NCI-H1436 (cell line): ENCODE data around the gene BRWD1.
A peak's percentile ranks its signal among the peaks of the same experiment; 100 is the strongest.
"Not testable (repeated sequence)": the region's sequence is repeated elsewhere in the genome, so short reads cannot be mapped to it uniquely, and the experiment has no call there.

ENCODE experiments used
- DNase-seq: peaks from one replicate; lab custom pipeline; 2025; lab: John Stamatoyannopoulos, UW

The BRWD1 gene

DNA sequence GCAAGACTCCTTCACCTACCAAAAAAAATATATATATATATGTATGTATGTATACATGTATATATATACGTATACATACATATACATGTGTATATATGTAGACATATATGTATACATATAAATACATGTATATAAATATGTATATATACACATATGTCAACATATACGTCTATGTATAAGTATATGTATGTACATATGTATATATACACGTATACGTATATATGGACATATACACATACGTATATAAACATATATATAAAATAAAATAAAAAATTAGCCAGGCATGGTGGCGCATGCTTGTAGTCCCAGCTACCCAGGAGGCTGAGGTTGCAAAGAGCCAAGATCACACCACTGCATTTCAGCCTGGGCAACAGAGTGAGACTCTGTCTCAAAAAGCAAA, 31.6 kb downstream of the BRWD1 start:
- no peak for DNase-seq

DNA sequence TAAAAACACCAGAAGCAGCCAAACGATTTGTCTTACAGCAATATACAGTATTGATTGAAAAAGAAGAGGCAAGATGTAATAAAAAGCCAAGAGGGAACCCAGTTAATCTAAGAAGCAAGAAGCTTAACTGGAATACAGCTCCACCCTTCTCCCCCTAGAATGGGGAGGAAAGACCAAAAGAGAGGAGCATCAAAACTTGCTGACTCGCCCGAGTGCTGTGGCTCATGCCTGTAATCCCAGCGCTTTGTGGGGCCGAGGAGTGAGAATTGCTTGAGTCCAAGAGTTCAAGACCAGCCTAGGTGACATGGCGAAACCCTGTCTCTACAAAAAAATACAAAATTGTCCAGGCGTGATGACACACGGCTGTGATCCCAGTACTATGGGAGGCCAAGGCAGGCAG, 32.2 kb downstream of the BRWD1 start:
- DNase-seq = no peak

DNA sequence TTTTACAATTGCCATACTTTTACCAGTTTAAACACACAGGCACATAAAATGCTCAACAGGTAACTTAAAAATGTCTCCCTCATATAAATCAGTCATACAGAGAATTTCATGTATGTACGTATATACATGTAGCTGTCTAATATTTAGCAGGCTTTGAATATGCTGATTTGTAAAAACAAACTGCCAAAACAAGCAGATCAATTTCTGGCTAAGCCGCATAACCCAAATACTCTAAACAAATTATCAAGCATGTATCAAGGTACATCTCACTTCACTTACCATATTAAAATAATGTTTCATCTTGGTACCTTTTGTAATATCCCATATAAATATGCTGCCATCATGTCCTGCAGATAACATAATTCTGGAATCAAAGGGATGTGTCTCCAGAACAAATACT, 43.8 kb downstream of the BRWD1 start:
- no peak for DNase-seq

- DNase-seq = no peak
Measured at GRCh38 chr21:39265603-39266002, 47.8 kb downstream of the BRWD1 start.

- DNase-seq = no peak
Measured at GRCh38 chr21:39263372-39263771, 50.1 kb downstream of the BRWD1 start.

- peak; percentile 52 for DNase-seq
Measured at GRCh38 chr21:39258207-39258606, 55.2 kb downstream of the BRWD1 start.

DNA sequence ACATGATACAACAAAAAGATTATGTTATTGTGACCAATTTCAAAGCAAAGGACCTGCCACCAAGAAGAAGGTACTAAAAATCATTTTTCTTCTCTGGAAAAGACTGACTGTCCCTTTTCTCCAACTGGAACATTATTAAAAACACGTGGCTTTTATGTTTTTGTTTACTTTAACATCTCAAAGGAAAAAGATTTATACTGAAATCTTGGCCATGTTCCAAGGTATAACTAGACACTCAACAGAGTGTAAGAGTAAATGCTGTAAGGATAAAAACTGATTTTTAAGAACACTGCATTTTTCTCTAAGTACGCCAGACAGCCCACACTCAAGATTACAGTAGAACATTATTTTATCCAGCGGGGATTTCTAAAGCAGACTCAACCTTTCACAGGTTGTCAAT, 62.1 kb downstream of the BRWD1 start:
- DNase-seq = peak; percentile 4

DNA sequence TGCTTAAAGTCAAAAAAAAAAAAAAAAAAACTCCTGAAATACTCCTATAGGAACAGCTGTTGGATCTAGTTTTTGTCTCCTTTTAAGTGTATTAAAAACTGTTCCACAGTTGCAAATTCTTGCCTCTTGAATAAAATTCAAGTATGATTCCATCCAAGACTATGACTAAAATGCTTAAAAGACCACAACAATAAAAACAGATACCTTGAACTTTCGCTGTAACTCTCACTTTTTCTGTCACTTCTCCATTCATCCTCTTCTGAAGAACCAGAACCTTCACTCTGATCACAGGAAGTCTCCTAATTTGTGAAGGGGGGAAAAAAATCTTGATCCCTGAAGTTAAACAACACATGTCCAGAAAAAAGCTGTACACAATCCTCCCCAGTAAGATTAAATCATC, 75.2 kb downstream of the BRWD1 start:
- no peak for DNase-seq

DNA sequence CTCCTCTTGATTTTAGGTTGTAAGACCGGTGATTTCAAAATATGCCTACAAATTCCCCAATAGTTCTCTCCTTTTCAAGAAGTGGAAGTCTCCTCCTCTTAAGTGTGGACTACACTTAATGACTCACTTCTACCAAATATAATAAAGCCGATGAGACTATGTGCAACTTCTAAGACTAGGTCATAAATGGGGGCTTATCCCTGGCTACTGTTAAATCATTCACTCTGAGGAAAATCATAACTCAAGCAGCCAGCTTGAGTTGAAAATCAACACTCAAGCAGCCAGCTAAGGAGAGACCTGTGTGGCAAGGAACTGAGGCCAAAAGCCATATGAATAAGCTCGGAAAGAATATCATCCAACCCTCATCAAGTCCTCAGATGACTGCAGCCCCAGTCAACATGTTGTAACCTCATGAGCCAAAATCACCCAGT, 80.6 kb downstream of the BRWD1 start:
- DNase-seq = no peak

- no peak for DNase-seq
Measured at GRCh38 chr21:39224930-39225329, 88.5 kb downstream of the BRWD1 start.

- no peak for DNase-seq
Measured at GRCh38 chr21:39221997-39222486, 91.4 kb downstream of the BRWD1 start.

GRCh38 chr21:39221282-39221996, 92.0 kb downstream of the BRWD1 start:
- DNase-seq = no peak

DNA sequence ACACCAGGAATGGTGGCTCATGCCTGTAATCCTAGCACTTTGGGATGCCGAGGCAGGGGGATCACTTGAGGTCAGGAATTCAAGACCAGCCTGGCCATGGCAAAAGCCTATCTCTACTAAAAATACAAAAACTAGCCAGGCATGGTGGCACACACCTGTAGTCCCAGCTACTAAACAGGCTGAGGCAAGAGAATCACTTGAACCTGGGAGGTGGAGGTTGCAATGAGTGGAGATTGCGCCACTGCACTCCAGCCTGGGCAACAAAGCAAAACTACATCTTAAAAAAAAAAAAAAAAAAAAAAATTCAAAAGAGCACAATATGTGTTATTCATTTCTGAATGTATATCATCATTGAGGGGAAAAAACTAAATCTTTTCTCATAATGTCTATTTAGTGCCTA, 92.6 kb downstream of the BRWD1 start:
- DNase-seq = not testable (repeated sequence)

- DNase-seq = no peak
Measured at GRCh38 chr21:39220150-39220549, 93.3 kb downstream of the BRWD1 start.

- no peak for DNase-seq
Measured at GRCh38 chr21:39218082-39218409, 95.4 kb downstream of the BRWD1 start.

- no peak for DNase-seq
Measured at GRCh38 chr21:39217356-39218081, 95.9 kb downstream of the BRWD1 start.

DNA sequence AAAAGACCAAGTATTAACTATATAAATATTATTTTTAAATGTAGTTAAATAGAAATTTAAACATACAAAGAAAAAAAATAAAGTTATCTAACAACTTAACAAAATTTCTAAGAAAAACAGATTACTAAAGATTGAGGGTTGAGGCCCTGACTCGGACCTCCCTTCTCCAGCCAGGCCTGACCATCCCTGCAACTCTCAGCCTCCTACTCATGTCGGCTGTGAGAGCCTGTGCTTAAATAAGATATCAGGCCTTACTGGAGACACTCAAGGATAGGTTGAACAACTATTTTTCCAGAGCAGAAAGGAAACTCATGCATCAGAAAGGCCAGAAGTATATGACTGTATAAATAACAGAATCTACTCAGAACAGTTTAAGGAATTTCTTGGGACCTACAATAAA, 97.1 kb downstream of the BRWD1 start:
- DNase-seq = no peak

GRCh38 chr21:39215078-39215477, 98.4 kb downstream of the BRWD1 start:
- DNase-seq = no peak

DNA sequence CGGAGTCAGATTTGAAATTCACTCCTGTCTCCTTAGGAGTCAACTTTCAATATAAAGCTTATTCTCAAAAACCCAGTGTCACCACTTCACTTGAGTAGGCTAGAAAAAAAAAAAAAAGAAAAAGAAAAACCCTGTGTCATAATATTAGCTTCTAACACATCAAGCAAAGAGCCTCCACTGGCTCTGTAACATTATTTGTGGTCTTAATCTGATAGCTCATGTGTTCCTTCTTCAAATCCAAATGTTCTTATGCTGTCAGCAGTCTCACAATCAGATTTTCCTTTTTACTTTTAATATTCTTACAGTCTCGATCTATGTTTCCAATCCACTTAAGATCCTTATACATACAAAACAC, 104.1 kb downstream of the BRWD1 start:
- no peak for DNase-seq

DNA sequence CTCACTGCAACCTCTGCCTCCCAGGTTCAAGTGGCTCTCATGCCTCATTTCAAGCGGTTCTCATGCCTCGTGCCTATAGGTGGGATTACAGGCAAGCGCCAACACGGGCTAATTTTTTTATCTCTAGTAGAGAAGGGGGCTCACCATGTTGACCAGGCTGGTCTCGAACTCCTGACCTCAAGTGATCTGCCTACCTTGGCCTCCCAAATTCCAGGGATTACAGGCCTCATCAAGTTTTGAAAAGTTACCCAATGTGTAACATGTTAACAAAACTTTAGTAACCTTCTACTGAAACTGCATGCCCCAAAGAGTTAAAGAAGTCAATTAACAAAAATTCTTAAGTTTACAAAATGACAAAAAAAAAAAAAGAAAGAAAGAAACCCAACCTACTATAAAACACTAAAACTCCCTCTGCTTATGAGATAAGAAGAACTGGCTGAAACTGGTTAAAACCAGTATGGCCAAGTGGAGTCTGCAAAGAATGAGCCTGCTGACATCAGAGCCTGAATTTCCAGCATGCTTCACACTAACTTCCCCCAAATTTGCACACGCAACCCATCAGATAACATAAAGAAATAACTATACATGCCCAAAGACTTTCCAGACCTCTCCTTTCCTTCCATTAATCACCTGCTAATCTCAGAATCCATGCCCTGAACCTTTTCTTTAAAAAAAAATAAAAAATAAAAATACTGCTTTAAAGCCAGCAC, 104.7 kb downstream of the BRWD1 start:
- no peak for DNase-seq

GRCh38 chr21:39204134-39204533, 109.3 kb downstream of the BRWD1 start:
- DNase-seq = no peak

- no peak for DNase-seq
Measured at GRCh38 chr21:39198800-39199199, 114.6 kb downstream of the BRWD1 start.
